Nucleus accumbens (tissue), 56 donors: ENCODE measurements around the gene ZNF592.
"Not testable (repeated sequence)": the region's sequence is repeated elsewhere in the genome, so short reads cannot be mapped to it uniquely, and the experiment has no call there.

Experiments used
- DNase-seq, 56 donors: peaks; one replicate each; lab custom pipeline; 2025; lab: John Stamatoyannopoulos, UW

The ZNF592 gene, protein sequence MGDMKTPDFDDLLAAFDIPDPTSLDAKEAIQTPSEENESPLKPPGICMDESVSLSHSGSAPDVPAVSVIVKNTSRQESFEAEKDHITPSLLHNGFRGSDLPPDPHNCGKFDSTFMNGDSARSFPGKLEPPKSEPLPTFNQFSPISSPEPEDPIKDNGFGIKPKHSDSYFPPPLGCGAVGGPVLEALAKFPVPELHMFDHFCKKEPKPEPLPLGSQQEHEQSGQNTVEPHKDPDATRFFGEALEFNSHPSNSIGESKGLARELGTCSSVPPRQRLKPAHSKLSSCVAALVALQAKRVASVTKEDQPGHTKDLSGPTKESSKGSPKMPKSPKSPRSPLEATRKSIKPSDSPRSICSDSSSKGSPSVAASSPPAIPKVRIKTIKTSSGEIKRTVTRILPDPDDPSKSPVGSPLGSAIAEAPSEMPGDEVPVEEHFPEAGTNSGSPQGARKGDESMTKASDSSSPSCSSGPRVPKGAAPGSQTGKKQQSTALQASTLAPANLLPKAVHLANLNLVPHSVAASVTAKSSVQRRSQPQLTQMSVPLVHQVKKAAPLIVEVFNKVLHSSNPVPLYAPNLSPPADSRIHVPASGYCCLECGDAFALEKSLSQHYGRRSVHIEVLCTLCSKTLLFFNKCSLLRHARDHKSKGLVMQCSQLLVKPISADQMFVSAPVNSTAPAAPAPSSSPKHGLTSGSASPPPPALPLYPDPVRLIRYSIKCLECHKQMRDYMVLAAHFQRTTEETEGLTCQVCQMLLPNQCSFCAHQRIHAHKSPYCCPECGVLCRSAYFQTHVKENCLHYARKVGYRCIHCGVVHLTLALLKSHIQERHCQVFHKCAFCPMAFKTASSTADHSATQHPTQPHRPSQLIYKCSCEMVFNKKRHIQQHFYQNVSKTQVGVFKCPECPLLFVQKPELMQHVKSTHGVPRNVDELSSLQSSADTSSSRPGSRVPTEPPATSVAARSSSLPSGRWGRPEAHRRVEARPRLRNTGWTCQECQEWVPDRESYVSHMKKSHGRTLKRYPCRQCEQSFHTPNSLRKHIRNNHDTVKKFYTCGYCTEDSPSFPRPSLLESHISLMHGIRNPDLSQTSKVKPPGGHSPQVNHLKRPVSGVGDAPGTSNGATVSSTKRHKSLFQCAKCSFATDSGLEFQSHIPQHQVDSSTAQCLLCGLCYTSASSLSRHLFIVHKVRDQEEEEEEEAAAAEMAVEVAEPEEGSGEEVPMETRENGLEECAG (N-terminal part only)

DNA sequence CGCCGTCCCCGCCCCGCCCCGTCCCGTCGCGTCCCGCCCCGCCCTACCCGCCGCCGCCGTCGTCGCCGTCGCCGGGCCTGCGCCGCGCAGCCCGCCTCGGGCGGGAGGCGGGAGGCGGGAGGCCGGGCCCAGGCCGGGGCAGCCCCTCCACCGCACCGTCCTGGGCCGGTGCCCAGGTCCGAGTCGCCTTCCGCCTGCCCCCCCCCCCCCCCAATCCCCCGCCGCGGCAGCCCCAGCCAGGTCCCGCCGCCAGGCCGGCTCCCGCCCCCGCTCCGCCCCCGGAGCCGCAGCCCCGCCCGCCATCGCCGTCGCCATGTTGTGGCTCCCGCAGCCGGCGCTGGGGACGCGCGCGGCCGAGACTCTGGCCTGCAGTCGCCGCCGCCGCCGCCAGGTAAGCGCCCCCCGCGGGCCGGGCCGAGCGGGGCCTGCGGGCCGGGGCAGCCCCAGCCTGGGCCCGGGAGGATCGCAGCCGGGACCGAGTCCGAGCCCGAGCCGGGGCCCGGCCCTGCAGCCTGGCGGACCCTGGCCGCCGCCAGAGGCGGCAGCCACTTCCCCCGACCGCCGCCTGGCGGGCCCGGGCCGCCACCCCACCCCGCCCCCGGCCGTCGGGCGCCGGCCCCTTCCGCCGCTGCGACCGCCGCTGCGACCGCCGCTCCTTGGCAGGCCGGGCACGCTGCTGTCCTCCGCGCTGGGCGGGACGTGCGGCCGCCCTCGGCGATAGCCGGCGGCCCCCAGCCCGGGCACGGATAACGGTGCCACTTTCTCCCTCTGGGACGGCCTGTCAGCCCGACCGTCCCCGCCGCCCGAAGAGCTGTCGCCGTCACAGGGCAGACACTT lies at the start of gene ZNF592:
Gene ZNF592, plus strand, starts transcription at position 319 of the 837 bp plus-strand sequence. CDS start 34,084 bp downstream, outside the sequence.
- DNase-seq: peak in 55 of 56 donors; percentile 12 to 89 (median 74)

DNA sequence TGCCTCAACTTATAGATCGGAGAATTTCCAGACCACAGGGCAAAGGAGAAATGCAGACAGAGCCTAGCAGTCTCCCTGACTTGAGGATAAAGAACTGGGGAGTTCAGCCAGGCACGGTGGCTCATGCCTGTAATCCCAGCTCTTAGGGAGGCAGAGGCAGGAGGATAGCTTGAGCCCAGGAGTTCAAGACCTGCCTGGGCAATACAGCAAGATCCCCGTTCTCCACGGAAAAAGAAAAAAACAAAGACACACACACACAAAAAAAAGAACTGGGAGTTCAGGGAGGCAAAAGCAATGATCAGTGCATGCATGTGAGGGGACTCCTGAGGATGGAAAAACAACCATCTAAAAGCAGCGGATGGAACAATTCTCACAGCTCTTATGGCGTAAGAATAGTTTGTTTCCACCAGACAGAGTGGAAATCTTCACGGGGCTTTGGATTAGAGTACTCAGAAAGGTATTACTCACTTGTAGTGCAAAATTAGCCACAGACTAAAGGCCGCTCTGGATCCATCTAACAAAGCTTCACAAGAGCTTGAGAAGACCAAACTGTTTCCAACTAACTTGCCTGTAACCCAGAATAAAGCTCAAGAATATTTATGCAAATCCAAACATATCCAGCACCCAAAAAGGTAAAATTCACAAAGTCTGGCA lies 48.7 kb upstream of the ZNF592 start:
- DNase-seq: no peak

DNA sequence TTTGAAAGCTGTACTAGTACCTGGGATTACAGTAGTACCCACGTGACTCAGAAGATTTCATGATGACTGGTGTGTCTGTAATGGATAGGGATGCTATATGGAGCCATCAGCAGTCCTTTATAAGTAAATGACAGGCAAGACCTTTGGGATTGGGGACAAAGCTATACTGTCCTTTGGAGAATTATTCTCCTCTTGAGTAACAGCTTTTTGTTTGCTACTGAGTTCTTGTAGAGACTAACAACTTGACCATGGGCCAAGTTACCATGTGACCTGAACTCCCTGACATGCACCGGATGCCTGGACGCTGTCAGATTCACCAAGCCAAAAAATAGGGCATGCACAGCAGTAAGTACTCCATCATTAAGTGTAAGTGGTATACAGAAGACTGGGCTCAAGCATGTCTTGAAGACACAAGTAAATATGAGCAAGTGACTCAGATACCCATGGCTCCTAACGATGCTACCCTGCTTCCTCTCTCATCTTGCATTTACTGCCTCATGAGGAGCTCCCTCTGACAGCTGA lies 45.4 kb upstream of the ZNF592 start:
- DNase-seq: peak in 21 of 56 donors; percentile 1 to 61 (median 9)

DNA sequence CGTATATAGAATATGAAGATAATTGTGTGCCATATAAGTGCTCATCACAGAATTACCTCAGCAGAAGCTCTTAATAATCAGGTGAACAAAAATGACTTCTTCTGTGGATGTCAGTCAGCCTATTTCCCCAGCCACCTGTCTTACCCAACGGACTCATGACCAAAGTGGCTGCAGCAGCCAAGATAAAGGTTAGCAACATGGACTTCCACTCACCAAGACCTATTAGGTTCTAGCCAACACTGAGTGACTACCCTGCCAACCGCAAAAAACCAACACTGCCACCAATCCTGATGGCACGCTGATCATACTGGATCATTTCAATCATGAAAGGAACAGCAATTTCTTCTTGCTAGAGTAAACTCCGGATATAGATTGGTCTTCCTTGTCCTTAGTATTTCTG lies 44.6 kb upstream of the ZNF592 start:
- DNase-seq: no peak

DNA sequence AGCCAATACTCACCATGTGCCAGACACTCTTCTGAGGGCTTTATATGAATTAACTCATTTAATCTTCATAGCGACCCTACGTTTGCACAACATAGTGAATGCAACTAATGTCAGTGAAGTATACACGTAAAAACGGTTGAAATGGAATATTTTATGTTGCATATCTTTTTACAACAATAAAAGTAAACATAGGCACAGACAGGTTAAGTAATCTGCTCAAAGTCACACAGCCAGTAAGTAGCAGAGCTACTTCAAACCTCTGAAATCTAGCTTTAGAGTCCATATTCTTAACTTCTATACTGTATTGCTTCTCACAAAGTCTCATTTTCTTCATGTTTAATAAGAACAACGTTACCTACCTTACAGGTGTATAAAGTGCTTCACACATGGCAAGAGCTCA lies 34.0 kb upstream of the ZNF592 start:
- no peak for DNase-seq

DNA sequence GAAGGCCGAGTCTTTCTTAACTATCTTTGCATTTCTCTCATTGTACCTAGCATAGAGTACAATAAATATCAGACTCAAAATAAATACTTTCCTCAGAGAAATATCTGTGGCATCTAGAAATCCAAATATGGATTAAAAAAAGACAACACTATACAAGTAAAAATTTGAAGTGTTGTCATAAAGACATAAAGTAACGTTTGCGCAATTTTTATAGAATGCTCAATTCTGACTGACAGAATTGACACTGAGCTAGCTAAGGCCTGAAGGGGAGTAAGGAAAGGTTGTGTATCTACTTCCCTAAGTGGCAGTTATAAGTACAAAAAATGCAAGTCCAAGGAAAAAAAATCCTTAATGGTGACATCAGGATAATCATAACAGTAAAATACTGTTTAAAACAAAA lies 33.6 kb upstream of the ZNF592 start:
- DNase-seq: no peak

DNA sequence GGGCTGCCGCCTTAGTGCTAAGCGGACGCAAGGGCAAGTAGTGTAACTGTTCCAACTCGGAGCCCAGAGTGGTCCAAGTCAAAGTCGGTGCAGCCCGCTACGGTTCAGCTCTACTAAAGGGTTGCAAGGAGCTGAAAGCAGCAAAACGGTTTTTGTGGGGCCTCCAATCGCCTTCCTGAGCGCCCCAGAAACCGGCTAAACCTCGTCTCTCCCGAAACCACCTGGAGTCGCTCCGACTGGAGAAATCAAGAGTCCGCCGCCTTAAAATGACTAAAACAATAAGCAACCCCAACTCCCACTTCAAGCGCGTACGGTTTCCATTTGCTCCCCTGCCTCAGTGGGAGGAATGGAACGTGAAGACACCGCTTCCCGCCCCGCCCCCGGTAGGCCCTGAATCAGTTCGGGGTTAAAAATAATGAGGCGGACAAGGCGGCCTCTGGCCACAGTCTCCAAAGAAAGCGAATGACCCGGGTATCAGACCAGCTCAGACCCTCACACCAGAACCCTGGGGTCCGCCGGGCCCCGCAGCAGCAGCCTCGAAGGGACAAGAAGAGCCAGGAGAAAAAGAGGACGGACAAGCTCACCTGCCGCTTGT lies 32.9 kb upstream of the ZNF592 start:
- peak in 24 of 56 donors; percentile 5 to 73 (median 54) for DNase-seq

DNA sequence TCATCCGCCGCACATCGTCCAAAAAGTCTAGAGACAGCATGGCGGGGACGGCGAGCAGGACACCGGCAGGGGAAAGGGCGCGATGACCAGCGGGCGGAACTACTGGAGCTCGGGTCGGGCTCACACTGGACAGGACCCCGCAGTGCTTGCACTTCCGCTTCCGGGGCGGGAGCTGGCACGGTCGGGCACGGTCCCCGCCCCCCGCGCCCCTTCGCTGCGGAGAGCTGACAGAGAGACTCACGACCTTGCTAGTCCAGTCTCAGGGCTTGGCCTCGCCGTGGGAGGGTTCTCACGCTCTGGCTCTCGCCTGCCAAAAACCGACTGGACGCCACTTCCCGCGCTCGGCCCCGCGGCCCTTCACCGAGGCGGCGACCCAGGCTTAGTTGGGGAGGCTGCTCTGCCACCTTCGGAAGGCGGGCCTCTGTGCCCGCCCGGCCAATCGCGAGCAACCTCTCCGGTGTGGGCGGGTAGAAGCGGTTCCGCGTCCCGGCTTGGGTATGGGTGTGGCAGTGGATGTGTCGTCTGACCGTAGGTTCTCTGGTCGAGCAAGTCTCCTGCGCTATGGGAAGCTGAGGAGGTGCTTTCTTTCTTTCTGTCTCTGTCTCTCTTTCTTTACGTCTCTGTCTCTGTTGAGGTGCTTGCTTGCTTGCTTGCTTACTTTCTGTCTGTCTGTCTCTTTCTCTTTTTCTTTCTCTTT lies 32.2 kb upstream of the ZNF592 start, which contains the start of gene SEC11A:
Gene SEC11A, minus strand, starts transcription at position 104 of the 697 bp plus-strand sequence. Its CDS starts 64 bp downstream, at position 40.
- DNase-seq: peak; percentile 79 to 100 (median 96)

DNA sequence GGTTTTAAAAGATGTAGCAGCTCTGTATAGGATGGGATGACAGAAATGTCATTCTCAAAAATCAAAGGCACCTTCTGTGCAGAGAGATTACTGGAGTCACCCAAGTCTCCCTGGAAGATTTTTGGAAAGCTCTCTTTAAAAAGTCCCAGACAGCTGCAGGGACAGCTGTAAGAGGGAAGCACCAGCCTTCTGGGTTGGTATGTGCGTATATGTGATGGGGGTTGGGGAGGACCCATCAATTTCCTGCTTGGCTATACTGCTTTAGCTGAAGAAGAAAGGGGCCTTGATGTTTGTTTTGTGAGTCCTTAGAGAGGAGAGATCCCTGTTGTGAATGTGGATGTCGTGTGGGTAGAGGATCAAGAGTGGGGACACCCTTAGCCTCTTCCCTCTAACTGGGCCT lies 27.0 kb upstream of the ZNF592 start:
- DNase-seq: no peak

DNA sequence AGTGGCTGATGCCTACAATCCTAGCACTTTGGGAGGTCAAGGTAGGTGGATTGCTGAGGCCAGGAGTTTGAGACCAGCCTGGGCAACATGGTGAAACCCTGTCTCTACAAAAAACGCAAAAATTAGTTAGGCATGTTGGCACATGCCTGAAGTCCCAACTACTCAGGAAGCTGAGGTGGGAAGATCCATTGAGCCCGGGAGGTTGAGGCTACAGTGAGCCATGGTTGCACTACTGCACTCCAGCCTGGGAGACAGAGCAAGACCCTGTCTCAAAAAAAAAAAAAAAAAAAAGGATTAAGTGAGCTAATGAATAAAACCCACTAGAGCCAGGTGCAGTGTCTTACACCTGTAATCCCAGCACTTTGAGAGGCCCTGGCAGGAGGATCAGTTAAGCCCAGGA lies 25.8 kb upstream of the ZNF592 start:
- DNase-seq: no peak

DNA sequence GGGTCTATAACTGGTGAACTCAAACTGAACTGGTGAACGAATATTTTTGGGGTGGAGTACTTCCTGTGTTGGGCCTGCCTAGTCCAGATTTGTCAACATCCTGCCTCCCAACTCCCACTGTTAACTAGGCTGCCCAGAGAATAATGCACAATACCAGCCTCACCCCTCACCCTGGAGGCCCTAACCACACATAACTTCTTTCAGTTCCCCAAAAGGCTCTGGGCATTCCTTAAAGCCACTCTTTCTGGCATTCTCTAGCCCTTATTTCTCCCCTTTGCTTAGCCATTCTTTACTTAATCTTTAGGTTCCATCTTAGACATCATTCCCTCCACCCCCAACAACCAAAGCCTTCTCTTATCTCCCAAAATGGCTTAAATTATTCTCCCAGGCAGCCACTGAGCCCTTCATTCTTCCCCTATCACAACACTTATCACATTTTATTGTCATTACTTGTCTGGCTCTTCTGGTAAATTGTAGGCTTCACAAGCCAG lies 23.3 kb upstream of the ZNF592 start:
- no peak for DNase-seq

DNA sequence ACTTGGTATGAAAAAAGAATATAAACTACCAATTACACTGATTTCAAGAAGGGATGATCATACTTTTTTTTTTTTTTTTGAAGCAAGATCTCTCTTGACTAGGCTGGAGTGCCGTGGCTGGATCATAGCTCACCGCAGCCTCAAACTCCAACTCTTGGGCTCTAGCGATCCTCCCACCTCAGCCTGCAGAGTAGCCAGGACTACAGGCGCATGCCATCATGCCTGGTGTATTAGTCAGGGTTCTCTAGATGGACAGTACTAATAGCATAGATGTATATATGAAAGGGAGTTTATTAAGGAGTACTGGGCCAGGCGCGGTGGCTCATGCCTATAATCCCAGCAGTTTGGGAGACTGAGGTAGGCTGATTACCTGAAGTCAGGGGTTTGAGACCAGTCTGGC lies 21.0 kb upstream of the ZNF592 start:
- DNase-seq: no peak

DNA sequence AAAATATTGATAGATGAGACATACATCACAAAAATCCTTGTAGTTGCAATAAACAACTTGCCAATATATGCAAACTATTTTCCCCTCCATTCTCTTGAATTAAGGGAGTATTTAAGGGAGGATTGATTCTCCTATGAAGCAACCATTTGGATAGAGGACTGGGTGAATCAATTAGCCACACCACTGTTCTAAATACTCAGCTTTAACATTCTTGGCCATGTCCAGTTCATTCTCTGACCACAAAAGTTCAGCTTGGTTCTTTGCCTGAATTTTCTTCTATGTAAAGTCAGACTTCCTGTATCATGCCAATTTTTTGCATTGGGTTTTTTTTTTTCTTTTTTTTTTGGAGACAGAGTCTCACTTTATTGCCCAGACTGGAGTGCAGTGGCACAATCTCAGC lies 16.6 kb upstream of the ZNF592 start:
- DNase-seq: no peak

DNA sequence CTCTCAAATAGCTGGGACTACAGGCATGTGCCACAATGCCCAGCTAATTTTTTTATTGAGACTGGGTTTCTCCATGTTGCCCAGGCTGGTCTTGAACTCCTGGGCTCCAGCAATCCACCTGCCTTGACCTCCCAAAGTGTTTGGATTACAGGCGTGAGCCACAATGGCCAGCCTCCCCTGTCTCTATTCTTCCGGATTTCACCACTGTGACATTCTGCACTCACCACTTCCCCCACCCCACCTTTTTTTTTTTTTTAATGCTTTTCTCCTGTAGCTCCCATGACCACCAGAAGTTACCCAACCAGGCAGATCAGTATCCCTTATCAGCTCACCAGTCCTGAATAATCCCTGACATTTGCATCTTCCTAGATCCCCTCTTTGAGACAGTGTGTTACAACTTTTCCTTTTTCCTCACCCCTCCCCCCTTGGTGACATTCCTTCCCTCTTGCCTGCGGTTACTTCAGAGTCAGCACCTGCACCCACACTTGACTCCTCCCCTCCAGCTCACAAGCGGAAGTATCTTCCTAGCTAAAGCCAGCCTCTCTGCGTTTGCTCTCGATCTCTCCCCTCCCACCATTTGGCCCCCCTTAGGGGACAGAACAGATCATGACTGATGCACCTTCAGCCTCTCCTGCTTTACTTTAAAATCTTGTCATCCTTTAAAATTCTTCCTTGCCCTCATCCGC lies 13.5 kb upstream of the ZNF592 start:
- DNase-seq: peak in 9 of 56 donors; percentile 2 to 36 (median 7)

DNA sequence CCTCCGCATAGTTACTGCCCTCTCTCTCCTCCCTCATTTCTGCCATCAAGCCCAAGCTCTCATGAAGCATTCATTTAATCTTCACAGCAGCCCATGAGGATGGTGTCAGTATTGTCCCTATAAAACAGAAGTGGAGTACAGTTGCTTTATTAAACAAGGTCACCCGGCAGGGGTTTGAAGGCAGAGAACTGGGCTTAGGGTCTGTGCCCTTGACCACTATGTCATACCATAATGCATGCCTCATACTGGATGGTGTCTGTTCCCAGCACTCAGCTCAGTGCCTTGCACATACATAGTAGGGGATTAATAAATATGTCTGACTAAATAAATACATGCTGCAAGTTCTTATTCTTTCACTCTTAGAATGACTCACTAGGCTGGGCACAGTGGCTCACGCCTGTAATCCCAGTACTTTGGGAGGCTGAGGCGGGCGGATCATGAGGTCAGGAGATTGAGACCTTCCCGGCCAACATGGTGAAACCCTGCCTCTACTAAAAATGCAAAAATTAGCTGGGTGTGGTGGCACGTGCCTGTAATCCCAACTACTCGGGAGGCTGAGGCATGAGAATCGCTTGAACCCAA lies 12.8 kb upstream of the ZNF592 start:
- not testable (repeated sequence) for DNase-seq

DNA sequence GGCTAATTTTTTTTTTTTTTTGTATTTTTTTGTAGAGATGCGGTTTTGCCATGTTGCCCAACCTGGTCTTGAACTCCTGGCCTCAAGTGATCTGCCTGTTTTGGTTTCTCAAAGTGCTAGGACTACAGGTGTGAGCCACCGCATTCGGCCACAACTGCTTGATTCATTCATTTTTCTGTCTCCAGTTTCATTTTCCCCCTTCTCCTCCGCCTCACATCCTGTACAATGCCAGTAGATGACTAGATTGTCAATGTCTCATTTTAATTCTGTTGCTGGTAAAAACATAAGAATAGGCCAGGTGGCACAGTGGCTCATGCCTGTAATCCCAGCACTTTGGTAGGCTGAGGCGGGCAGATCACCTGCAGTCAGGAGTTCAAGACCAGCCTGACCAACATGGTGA lies 12.0 kb upstream of the ZNF592 start:
- DNase-seq: no peak

DNA sequence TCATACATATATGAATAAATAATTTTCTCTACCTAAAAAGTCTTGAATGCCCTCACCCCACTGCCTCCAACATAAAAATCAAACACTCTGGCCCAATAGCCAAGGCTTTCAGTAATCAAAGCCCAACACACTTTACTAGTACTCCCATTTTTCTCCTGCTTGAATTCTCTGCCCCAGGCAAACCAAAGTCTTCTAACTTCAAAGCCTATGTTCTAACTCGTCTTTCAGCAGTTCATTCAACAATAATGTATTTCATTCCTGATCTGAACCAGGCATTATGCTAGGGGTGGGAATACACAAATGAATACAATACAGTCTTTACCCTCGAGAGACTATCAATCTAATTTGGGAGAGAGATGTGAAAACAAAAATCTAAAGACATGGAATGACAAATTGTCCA lies 11.4 kb upstream of the ZNF592 start:
- DNase-seq: no peak
